ENCODE data around the gene IPCEF1. TPM values are rescaled to one million over a fixed set of nuclear protein-coding genes. Genes with fewer than 3 reads are reported as not detected.

Gene IPCEF1
- total and polyA plus RNA-seq, 4 donors: 1.8 to 4.7 (median 2.8) TPM

DNA sequence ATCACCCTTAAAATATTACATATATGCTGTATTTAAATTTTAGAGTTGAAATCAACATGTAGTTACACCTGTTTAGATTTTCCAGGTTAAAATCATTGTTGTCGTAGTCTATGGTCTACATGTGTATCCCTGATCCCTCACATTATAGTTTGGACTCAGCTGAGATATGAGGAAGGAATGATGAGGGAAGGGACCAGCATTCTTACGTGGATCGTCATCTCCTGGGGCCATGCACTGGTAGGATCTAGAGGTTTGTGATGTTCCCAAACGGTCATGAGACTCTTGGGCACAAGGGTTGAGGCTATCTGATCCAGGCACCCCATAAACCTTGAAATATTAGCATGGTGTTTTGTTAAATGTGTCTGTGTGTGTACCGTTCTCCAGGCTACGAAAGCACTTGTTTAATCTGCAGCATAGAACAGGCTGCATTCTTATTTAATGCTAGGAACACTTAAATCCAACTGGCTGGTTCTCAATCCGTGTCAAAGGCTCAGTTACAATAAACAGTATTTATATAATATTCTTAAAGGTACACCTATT is 55.4 kb downstream of the IPCEF1 start:
- no peak overlapping the region for H3K4me3 ChIP-seq (ENCODE audit: low read length in 2 of 2)
- H3K36me3 ChIP-seq (ENCODE audit: control insufficient read depth in 1 of 2, insufficient read depth in 2 of 2, low read length in 1 of 2): no peaks in the 10 kb centered on the region
- no peaks in the 10 kb centered on the region for H3K27me3 ChIP-seq (ENCODE audit: control insufficient read depth in 1 of 2, insufficient read depth in 2 of 2, low read length in 1 of 2)
- H3K9me3 ChIP-seq (ENCODE audit: control insufficient read depth, low read length): no peaks in the 10 kb centered on the region
- peaks cover 2 to 4% of the 10 kb centered on the region in 2 donors for H3K4me1 ChIP-seq (ENCODE audit: control insufficient read depth in 1 of 2, insufficient read depth in 2 of 2, low read length in 2 of 2)
- H3K27ac ChIP-seq (ENCODE audit: low read depth in 1 of 2, low read length in 2 of 2): no peak overlapping the region
- WGBS, 2 donors: 80% methylated on average over 7 of the region's 7 CpGs
- intact Hi-C loops (cut with DNase I): no loop called here
- ATAC-seq (ENCODE audit: low FRiP score) (no peak), DNase-seq (no peak)

DNA sequence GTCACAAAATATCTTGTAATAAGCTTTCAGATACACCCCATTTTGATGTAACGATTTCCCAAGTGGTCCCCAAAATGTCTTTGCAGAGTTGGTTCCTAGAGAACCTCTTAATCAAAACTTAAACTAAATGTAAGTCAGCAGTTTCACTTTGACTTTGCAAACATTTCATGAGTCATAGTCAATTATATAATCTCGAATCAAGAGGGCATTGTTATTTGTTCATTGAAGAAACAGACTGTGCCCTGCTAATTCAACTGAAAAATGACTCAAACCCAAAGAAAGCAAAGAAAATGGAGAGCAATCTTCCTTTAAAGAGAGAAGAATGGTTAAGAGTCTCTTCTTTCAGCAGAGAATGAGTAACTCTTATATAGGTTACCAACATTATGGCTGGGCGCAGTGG is 58.3 kb downstream of the IPCEF1 start:
- Histone ChIP-seq H3K36me3 (ENCODE audit: control insufficient read depth in 1 of 2, insufficient read depth in 2 of 2, low read length in 1 of 2) (no peaks in the 10 kb centered on the region), H3K9me3 (ENCODE audit: control insufficient read depth, low read length) (no peaks in the 10 kb centered on the region), H3K27ac (ENCODE audit: low read depth in 1 of 2, low read length in 2 of 2) (no peak overlapping the region), H3K4me3 (ENCODE audit: low read length in 2 of 2) (no peak overlapping the region), H3K27me3 (ENCODE audit: control insufficient read depth in 1 of 2, insufficient read depth in 2 of 2, low read length in 1 of 2) (no peaks in the 10 kb centered on the region), H3K4me1 (ENCODE audit: control insufficient read depth in 1 of 2, insufficient read depth in 2 of 2, low read length in 2 of 2) (peaks cover 2 to 4% of the 10 kb centered on the region in 2 donors)
- no peak for DNase-seq
- ATAC-seq (ENCODE audit: low FRiP score): no peak
- 36 to 39% methylated on average over 3 of the region's 3 CpGs for WGBS, 2 donors
- intact Hi-C loops (cut with DNase I): no loop called here

GRCh38 chr6:154297721-154298120 is 58.9 kb downstream of the IPCEF1 start:
- Histone ChIP-seq H3K4me3 (ENCODE audit: low read length in 2 of 2) (no peak overlapping the region), H3K27me3 (ENCODE audit: control insufficient read depth in 1 of 2, insufficient read depth in 2 of 2, low read length in 1 of 2) (no peaks in the 10 kb centered on the region), H3K9me3 (ENCODE audit: control insufficient read depth, low read length) (no peaks in the 10 kb centered on the region), H3K4me1 (ENCODE audit: control insufficient read depth in 1 of 2, insufficient read depth in 2 of 2, low read length in 2 of 2) (peaks cover 2 to 4% of the 10 kb centered on the region in 2 donors), H3K27ac (ENCODE audit: low read depth in 1 of 2, low read length in 2 of 2) (no peak overlapping the region), H3K36me3 (ENCODE audit: control insufficient read depth in 1 of 2, insufficient read depth in 2 of 2, low read length in 1 of 2) (no peaks in the 10 kb centered on the region)
- ATAC-seq (ENCODE audit: low FRiP score) (no peak), DNase-seq (no peak)
- intact Hi-C loops (cut with DNase I): no loop called here
- 3 to 6% methylated on average over 3 of the region's 3 CpGs for WGBS, 2 donors

GRCh38 chr6:154297210-154297609 is 59.4 kb downstream of the IPCEF1 start:
- WGBS, 2 donors: 78 to 80% methylated on average over 4 of the region's 4 CpGs
- intact Hi-C loops (cut with DNase I): no loop called here

GRCh38 chr6:154295733-154296132 is 60.9 kb downstream of the IPCEF1 start:
- Histone ChIP-seq H3K9me3 (ENCODE audit: control insufficient read depth, low read length) (no peaks in the 10 kb centered on the region), H3K4me1 (ENCODE audit: control insufficient read depth in 1 of 2, insufficient read depth in 2 of 2, low read length in 2 of 2) (peaks cover 2 to 4% of the 10 kb centered on the region in 2 donors), H3K4me3 (ENCODE audit: low read length in 2 of 2) (no peak overlapping the region), H3K27me3 (ENCODE audit: control insufficient read depth in 1 of 2, insufficient read depth in 2 of 2, low read length in 1 of 2) (no peaks in the 10 kb centered on the region), H3K27ac (ENCODE audit: low read depth in 1 of 2, low read length in 2 of 2) (no peak overlapping the region), H3K36me3 (ENCODE audit: control insufficient read depth in 1 of 2, insufficient read depth in 2 of 2, low read length in 1 of 2) (no peaks in the 10 kb centered on the region)
- DNase-seq: no peak
- ATAC-seq (ENCODE audit: low FRiP score): no peak
- WGBS, 2 donors: 76 to 77% methylated on average over 4 of the region's 4 CpGs
- intact Hi-C loops (cut with DNase I): no loop called here

More at GRCh38 chr6:154297210-154297609, 59.4 kb downstream of the IPCEF1 start:
- Histone ChIP-seq H3K4me3 (ENCODE audit: low read length in 2 of 2) (no peak overlapping the region), H3K36me3 (ENCODE audit: control insufficient read depth in 1 of 2, insufficient read depth in 2 of 2, low read length in 1 of 2) (no peaks in the 10 kb centered on the region), H3K27me3 (ENCODE audit: control insufficient read depth in 1 of 2, insufficient read depth in 2 of 2, low read length in 1 of 2) (no peaks in the 10 kb centered on the region), H3K27ac (ENCODE audit: low read depth in 1 of 2, low read length in 2 of 2) (no peak overlapping the region), H3K4me1 (ENCODE audit: control insufficient read depth in 1 of 2, insufficient read depth in 2 of 2, low read length in 2 of 2) (peaks cover 2 to 4% of the 10 kb centered on the region in 2 donors), H3K9me3 (ENCODE audit: control insufficient read depth, low read length) (no peaks in the 10 kb centered on the region)
- no peak for ATAC-seq (ENCODE audit: low FRiP score)
- DNase-seq: no peak

- DNase-seq (no peak), ATAC-seq (ENCODE audit: low FRiP score) (no peak)
- H3K27ac ChIP-seq (ENCODE audit: low read depth in 1 of 2, low read length in 2 of 2): no peak overlapping the region
- peaks cover 2% of the 10 kb centered on the region for H3K9me3 ChIP-seq (ENCODE audit: control insufficient read depth, low read length)
- H3K27me3 ChIP-seq (ENCODE audit: control insufficient read depth in 1 of 2, insufficient read depth in 2 of 2, low read length in 1 of 2): no peaks in the 10 kb centered on the region
- WGBS, 2 donors: 40 to 47% methylated on average over 4 of the region's 4 CpGs
- intact Hi-C loops (cut with DNase I): no loop called here
- no peak overlapping the region for H3K4me3 ChIP-seq (ENCODE audit: low read length in 2 of 2)
- peaks cover 2 to 4% of the 10 kb centered on the region in 2 donors for H3K4me1 ChIP-seq (ENCODE audit: control insufficient read depth in 1 of 2, insufficient read depth in 2 of 2, low read length in 2 of 2)
- H3K36me3 ChIP-seq (ENCODE audit: control insufficient read depth in 1 of 2, insufficient read depth in 2 of 2, low read length in 1 of 2): no peaks in the 10 kb centered on the region
Observed at GRCh38 chr6:154292855-154293519, 63.6 kb downstream of the IPCEF1 start.

GRCh38 chr6:154292066-154292465 is 64.5 kb downstream of the IPCEF1 start:
- WGBS, 2 donors: 64 to 83% methylated on average over 3 of the region's 3 CpGs
- DNase-seq (no peak), ATAC-seq (ENCODE audit: low FRiP score) (no peak)

DNA sequence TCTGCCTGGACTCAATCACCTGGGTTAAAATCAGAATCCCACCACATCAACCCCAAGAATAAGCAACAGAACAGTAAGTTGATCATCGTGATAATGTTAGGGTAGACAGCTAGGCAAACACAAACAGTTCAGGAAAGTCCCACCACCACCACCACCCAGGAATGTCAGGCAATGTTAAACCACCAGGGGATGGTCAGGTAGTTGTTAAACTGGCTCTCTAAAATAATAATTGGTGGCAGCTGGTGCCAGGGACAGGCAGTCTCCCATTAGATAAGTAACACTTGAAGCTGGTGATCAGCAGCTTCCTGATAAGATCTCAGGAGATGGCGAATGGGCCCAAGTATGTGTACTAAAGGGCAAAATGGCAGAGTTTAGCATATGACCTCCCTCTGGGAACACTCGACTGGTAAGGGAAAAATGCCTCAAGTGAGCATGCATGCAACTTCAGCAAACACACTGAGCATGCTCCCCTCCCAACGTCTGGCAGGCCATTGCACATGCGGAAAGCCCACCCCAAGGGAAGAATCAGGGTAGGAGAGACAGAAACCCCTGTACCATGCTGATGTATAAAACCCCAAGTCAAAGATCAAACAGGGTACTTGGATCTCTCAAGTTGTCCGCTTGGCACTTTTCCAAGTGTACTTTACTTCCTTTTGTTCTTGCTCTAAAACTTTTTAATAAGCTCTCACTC is 66.6 kb downstream of the IPCEF1 start:
- no peak overlapping the region for H3K4me3 ChIP-seq (ENCODE audit: low read length in 2 of 2)
- H3K27ac ChIP-seq (ENCODE audit: low read depth in 1 of 2, low read length in 2 of 2): no peak overlapping the region
- H3K4me1 ChIP-seq (ENCODE audit: control insufficient read depth in 1 of 2, insufficient read depth in 2 of 2, low read length in 2 of 2): no peaks in the 10 kb centered on the region
- ATAC-seq (ENCODE audit: low FRiP score) (no peak), DNase-seq (no peak)
- no peaks in the 10 kb centered on the region for H3K36me3 ChIP-seq (ENCODE audit: control insufficient read depth in 1 of 2, insufficient read depth in 2 of 2, low read length in 1 of 2)
- intact Hi-C loops (cut with DNase I): no loop called here
- peaks cover 2% of the 10 kb centered on the region for H3K9me3 ChIP-seq (ENCODE audit: control insufficient read depth, low read length)
- 93 to 95% methylated on average over 6 of the region's 6 CpGs for WGBS, 2 donors
- no peaks in the 10 kb centered on the region for H3K27me3 ChIP-seq (ENCODE audit: control insufficient read depth in 1 of 2, insufficient read depth in 2 of 2, low read length in 1 of 2)

More at GRCh38 chr6:154292066-154292465, 64.5 kb downstream of the IPCEF1 start:
- intact Hi-C loops (cut with DNase I): no loop called here
- no peak overlapping the region for H3K27ac ChIP-seq (ENCODE audit: low read depth in 1 of 2, low read length in 2 of 2)
- no peak overlapping the region for H3K4me3 ChIP-seq (ENCODE audit: low read length in 2 of 2)
- peaks cover 2% of the 10 kb centered on the region for H3K9me3 ChIP-seq (ENCODE audit: control insufficient read depth, low read length)
- no peaks in the 10 kb centered on the region for H3K36me3 ChIP-seq (ENCODE audit: control insufficient read depth in 1 of 2, insufficient read depth in 2 of 2, low read length in 1 of 2)
- no peaks in the 10 kb centered on the region for H3K4me1 ChIP-seq (ENCODE audit: control insufficient read depth in 1 of 2, insufficient read depth in 2 of 2, low read length in 2 of 2)
- no peaks in the 10 kb centered on the region for H3K27me3 ChIP-seq (ENCODE audit: control insufficient read depth in 1 of 2, insufficient read depth in 2 of 2, low read length in 1 of 2)

GRCh38 chr6:154285826-154286225 is 70.8 kb downstream of the IPCEF1 start:
- H3K4me1 ChIP-seq (ENCODE audit: control insufficient read depth in 1 of 2, insufficient read depth in 2 of 2, low read length in 2 of 2): no peaks in the 10 kb centered on the region
- H3K4me3 ChIP-seq (ENCODE audit: low read length in 2 of 2): no peak overlapping the region
- H3K27me3 ChIP-seq (ENCODE audit: control insufficient read depth in 1 of 2, insufficient read depth in 2 of 2, low read length in 1 of 2): no peaks in the 10 kb centered on the region
- no peak overlapping the region for H3K27ac ChIP-seq (ENCODE audit: low read depth in 1 of 2, low read length in 2 of 2)
- 13 to 17% methylated on average over 1 of the region's 1 CpG for WGBS, 2 donors
- H3K9me3 ChIP-seq (ENCODE audit: control insufficient read depth, low read length): peaks cover 2% of the 10 kb centered on the region
- no peaks in the 10 kb centered on the region for H3K36me3 ChIP-seq (ENCODE audit: control insufficient read depth in 1 of 2, insufficient read depth in 2 of 2, low read length in 1 of 2)
- ATAC-seq (ENCODE audit: low FRiP score): no peak
- intact Hi-C loops (cut with DNase I): no loop called here
- no peak for DNase-seq
